HG03095 (cell line): ENCODE data around the gene RGPD4.
"Not testable (repeated sequence)": the region's sequence is repeated elsewhere in the genome, so short reads cannot be mapped to it uniquely, and the experiment has no call there.

Experiments used
- ATAC-seq: cut with Tn5 transposase; IDR thresholded peaks from one replicate; pipeline ENCODE4 v1.9.1; 2021; ENCODE audit warnings: moderate library complexity; ENCODE audit not compliant: unreplicated experiment

RGPD4 gene

GRCh38 chr2:107916696-107917370 lies 90.1 kb downstream of the RGPD4 start:
- ATAC-seq: not testable (repeated sequence)

GRCh38 chr2:107927034-107927534 lies 100.4 kb downstream of the RGPD4 start:
- no peak for ATAC-seq

GRCh38 chr2:107931412-107931811 lies 104.7 kb downstream of the RGPD4 start:
- no peak for ATAC-seq

- ATAC-seq: no peak
Measured at GRCh38 chr2:107932488-107932887, 105.8 kb downstream of the RGPD4 start.

DNA sequence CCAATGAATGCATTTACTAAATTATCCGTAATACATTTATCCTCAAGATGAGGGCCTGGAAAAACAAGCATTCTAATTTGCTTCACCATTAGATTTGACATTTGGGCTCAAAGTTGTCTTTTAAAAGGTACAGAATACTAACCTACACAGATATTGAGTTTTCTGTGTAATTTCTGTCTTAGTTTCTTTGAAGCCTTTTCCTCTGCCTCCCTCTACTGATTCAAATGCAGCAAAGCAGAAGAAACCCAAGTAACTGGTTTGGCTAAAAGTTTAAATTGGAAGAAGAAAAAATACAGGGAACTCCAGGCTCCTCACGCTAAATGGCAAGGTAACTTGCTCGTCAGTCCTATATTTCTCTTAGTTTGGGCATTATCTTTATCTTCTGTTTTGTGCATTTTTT lies 106.3 kb downstream of the RGPD4 start:
- ATAC-seq: no peak

GRCh38 chr2:107936433-107937359 lies 110.0 kb downstream of the RGPD4 start:
- no peak for ATAC-seq
